Neural progenitor cell (in vitro differentiated cells): ENCODE data around the gene COMMD2.
A peak's percentile ranks its signal among the peaks of the same experiment; 100 is the strongest.

ENCODE experiments used
- EZH2 ChIP-seq: fragments of 200-600 bp; sonication (generic); IDR thresholded peaks from 2 replicates; pipeline ENCODE4 v1.6.1; 2017; ENCODE audit warnings: antibody characterized with exemption, mild to moderate bottlenecking, moderate library complexity
- TF ChIP-seq, protein P1 (sequence below): fragments of 200-600 bp; sonication (generic); IDR thresholded peaks from 2 replicates; pipeline ENCODE4 v1.5.1; 2017; ENCODE audit warnings: antibody characterized with exemption, mild to moderate bottlenecking

DNA sequence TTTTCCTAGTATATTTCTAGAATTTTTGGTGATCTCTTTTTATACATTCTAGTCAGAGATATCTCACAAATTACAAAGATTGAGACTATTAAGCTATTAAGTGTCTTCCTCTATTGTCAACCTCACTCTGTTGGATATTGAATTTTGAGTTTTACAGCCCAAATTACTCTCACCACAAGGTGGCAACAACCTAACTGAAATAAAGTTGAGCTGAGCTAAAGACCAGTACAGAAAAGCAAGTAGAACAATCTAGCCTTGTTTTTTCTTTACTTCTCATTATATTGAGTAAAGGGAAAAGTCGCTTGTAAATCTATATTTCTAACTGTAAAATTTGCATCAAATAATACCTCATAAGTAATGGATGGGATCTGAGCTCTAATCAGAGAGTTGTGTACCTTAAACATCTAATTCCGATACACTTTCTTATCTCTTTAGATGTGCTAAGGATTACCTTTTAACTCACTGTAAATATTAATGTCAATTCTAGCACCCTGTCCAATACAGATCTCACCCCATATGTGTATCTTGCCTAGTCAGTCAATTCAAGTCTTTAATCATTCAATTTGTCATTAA lies 13.6 kb upstream of the COMMD2 start:
- TF ChIP-seq, protein P1, sequence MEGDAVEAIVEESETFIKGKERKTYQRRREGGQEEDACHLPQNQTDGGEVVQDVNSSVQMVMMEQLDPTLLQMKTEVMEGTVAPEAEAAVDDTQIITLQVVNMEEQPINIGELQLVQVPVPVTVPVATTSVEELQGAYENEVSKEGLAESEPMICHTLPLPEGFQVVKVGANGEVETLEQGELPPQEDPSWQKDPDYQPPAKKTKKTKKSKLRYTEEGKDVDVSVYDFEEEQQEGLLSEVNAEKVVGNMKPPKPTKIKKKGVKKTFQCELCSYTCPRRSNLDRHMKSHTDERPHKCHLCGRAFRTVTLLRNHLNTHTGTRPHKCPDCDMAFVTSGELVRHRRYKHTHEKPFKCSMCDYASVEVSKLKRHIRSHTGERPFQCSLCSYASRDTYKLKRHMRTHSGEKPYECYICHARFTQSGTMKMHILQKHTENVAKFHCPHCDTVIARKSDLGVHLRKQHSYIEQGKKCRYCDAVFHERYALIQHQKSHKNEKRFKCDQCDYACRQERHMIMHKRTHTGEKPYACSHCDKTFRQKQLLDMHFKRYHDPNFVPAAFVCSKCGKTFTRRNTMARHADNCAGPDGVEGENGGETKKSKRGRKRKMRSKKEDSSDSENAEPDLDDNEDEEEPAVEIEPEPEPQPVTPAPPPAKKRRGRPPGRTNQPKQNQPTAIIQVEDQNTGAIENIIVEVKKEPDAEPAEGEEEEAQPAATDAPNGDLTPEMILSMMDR = peak; percentile 61
- TF ChIP-seq EZH2 = no peak
